ENCODE measurements around the gene CHI3L1. TPM values are rescaled to one million over a fixed set of nuclear protein-coding genes. Genes with fewer than 3 reads are reported as not detected.

CHI3L1 gene
- total RNA-seq, 2 experiments from 2014 or later = not detected

DNA sequence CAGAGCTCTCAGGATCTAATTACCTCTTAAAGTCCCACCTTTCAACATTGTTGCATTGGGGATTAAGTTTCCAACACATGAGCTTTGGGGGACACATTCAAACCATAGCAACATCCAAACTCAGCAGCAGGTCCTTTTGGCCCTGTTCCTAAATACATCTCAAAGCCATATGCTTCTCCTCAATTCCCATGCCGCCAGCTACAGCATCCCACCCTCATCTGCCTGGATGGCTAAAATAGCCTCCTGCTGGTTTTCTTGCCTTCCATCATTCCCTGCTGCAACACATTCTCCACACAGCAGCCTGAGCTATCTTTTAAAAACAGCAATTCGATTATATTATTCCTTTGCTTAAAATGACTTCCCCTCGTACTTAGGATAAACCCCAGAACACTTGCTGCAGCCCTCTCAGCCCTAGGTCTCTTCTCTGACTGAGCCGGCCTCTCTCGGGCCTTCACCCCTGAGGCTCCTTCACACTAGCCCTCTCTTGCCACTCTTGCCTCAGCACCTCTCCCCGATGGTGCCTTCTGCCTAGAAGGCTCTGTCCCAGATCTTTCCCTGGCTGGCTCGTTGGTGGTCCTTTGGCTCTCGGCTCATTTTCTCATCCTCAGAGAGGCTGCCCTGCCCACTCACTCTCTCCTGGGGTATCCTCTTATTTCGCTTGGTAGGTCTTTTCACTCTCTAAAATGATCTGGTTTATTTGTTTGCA, 27.4 kb downstream of the CHI3L1 start:
- Histone ChIP-seq H3K9me2 (ENCODE audit: insufficient read depth, low read length) (no peaks in the 10 kb centered on the region), H3K4me2 (ENCODE audit: low read length) (no peak overlapping the region), H3K9me3 (ENCODE audit: low read length) (no peaks in the 10 kb centered on the region), H3K27ac (ENCODE audit: low read depth, low read length, poor library complexity, severe bottlenecking) (no peak overlapping the region), H3K4me1 (ENCODE audit: insufficient read depth, low read length, poor library complexity, severe bottlenecking) (no peaks in the 10 kb centered on the region), H3K4me3 (ENCODE audit: low read depth, low read length, poor library complexity, severe bottlenecking) (no peak overlapping the region), H3K79me2 (ENCODE audit: insufficient read depth, low read depth, low read length) (no peaks in the 10 kb centered on the region), H2AFZ (ENCODE audit: low read length) (no peak overlapping the region), H3K36me3 (ENCODE audit: insufficient read depth, low read length) (no peaks in the 10 kb centered on the region), H4K20me1 (ENCODE audit: insufficient read depth, low read length) (no peaks in the 10 kb centered on the region; the same call in 1 of the 2 replicates)
- ChIA-PET POLR2A (no interaction called here), CTCF (ENCODE audit: unreplicated experiment) (no interaction called here)
- intact Hi-C loops (cut with micrococcal nuclease; ENCODE audit: unreplicated experiment) = no loop called here
- TF ChIP-seq CTCF (conservative IDR thresholded peaks at IDR 0.05; ENCODE audit: low read length) = no peak
- no peak for TF ChIP-seq EZH2phosphoT487 (IDR thresholded peaks at IDR 0.05; ENCODE audit: borderline replicate concordance, low read depth, low read length)
- DNase-seq (ENCODE audit: low spot score) = no peak
- BruUV-seq (replicated peaks) = no TSS peak

- Histone ChIP-seq H3K27ac (ENCODE audit: low read depth, low read length, poor library complexity, severe bottlenecking) (no peak overlapping the region), H4K20me1 (ENCODE audit: insufficient read depth, low read length) (no peaks in the 10 kb centered on the region; the same call in 1 of the 2 replicates), H2AFZ (ENCODE audit: low read length) (no peak overlapping the region), H3K4me2 (ENCODE audit: low read length) (no peak overlapping the region), H3K4me1 (ENCODE audit: insufficient read depth, low read length, poor library complexity, severe bottlenecking) (no peaks in the 10 kb centered on the region), H3K36me3 (ENCODE audit: insufficient read depth, low read length) (no peaks in the 10 kb centered on the region), H3K79me2 (ENCODE audit: insufficient read depth, low read depth, low read length) (no peaks in the 10 kb centered on the region), H3K9me2 (ENCODE audit: insufficient read depth, low read length) (no peaks in the 10 kb centered on the region), H3K9me3 (ENCODE audit: low read length) (no peaks in the 10 kb centered on the region), H3K4me3 (ENCODE audit: low read depth, low read length, poor library complexity, severe bottlenecking) (no peak overlapping the region)
- no peak for DNase-seq (ENCODE audit: low spot score)
- TF ChIP-seq EZH2phosphoT487 (IDR thresholded peaks at IDR 0.05; ENCODE audit: borderline replicate concordance, low read depth, low read length) (no peak), CTCF (conservative IDR thresholded peaks at IDR 0.05; ENCODE audit: low read length) (no peak)
- BruUV-seq (replicated peaks) = no TSS peak
- intact Hi-C loops (cut with micrococcal nuclease; ENCODE audit: unreplicated experiment) = no loop called here
- ChIA-PET POLR2A (no interaction called here), CTCF (ENCODE audit: unreplicated experiment) (no interaction called here)
These were observed 28.1 kb downstream of the CHI3L1 start for GRCh38 chr1:203158423-203158822.

DNA sequence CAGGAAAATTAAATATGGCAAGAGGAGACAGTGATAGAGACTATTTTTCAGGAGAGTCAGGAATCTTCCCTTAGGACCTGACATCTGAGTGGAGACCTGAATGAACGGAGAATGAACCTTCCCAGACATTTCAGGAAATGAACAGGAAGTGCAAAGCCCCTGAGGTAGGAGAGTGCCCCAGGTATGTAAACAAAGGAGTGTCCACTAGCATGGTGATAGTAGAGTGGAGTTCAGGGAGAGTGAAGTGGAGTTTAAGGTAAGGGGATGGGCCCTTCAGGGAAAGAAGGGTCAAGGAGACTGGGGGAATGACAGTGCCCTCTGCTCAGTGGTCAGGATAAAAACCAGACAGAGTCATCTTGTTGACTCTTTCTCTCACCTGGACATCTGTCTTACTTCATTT, 30.2 kb downstream of the CHI3L1 start:
- Histone ChIP-seq H3K4me3 (ENCODE audit: low read depth, low read length, poor library complexity, severe bottlenecking) (no peak overlapping the region), H3K27ac (ENCODE audit: low read depth, low read length, poor library complexity, severe bottlenecking) (no peak overlapping the region), H3K4me1 (ENCODE audit: insufficient read depth, low read length, poor library complexity, severe bottlenecking) (no peaks in the 10 kb centered on the region), H3K79me2 (ENCODE audit: insufficient read depth, low read depth, low read length) (no peaks in the 10 kb centered on the region), H3K9me3 (ENCODE audit: low read length) (no peaks in the 10 kb centered on the region), H3K4me2 (ENCODE audit: low read length) (no peak overlapping the region), H2AFZ (ENCODE audit: low read length) (no peak overlapping the region), H3K9me2 (ENCODE audit: insufficient read depth, low read length) (no peaks in the 10 kb centered on the region), H3K36me3 (ENCODE audit: insufficient read depth, low read length) (no peaks in the 10 kb centered on the region), H4K20me1 (ENCODE audit: insufficient read depth, low read length) (no peaks in the 10 kb centered on the region)
- no peak for TF ChIP-seq EZH2phosphoT487 (IDR thresholded peaks at IDR 0.05; ENCODE audit: borderline replicate concordance, low read depth, low read length)
- TF ChIP-seq CTCF (conservative IDR thresholded peaks at IDR 0.05; ENCODE audit: low read length) = no peak
- intact Hi-C loops (cut with micrococcal nuclease; ENCODE audit: unreplicated experiment) = no loop called here
- no peak for DNase-seq (ENCODE audit: low spot score)
- CTCF ChIA-PET (ENCODE audit: unreplicated experiment) = no interaction called here
- no TSS peak for BruUV-seq (replicated peaks)
- POLR2A ChIA-PET = no interaction called here
